A172 (cell line): ENCODE measurements around the gene CSNK1E. TPM values are rescaled to one million over a fixed set of nuclear protein-coding genes. Genes with fewer than 3 reads are reported as not detected.
A peak's percentile ranks its signal among the peaks of the same experiment; 100 is the strongest.

Source experiments
- DNase-seq: peaks from one replicate; pipeline ENCODE4 v3.0.0-alpha.2; 2015; ENCODE audit warnings: low spot score
- total RNA-seq: library from RNA; depleted of rRNA; stranded (reverse); fragments of >200 nt; shearing (Covaris generic); gene quantifications from 2 replicates; pipeline ENCODE4 v1.2.3, GENCODE V29; 2014

CSNK1E gene
- total RNA-seq, 1 experiment from 2014 or later = 61.3 TPM

DNA sequence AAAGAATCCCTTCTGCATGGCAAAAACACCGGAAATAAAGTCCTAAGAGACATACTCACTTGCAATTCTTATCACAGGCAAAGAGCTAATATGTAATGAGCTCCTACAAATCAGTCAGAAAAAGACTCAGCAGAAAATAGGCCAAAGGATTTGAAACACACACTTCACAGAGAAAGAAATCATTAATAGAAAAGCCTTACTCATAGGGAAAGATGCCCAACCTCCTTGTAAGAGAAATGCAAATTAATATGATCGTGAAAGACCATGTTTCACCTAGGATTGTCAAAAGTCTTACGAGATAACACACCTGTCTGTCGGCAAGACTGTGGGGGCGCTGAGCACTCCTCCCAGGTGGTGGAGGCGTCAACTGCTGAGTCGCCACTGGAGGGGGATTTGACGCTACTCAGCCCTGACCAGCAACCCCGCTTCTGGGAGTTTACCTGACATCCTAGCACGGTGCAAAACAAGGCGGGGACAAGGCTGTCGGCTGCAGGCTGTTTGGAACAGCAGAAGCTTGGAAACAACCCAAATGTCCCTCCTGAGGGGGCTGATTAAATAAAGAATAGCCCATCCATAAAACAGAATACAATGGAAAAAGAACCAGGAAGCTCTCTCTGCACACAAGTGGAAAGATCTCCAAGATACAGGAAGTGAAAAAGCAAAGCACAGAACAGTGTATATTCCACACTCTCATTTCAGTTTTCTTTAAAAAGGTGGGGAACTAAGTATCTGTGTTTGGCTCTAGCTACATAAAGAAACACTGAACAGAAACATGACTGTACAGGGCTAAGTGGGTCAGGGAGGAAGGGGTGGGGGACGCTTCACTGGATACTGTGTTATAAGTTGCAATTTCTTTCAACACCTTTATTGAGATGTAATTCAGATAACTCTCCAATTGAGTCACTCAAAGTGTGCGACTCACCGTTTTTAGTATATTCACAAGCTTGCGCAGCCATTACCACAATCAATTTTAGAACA is 11.5 kb downstream of the CSNK1E start:
- no peak for DNase-seq

GRCh38 chr22:38304526-38304925 is 12.7 kb downstream of the CSNK1E start:
- no peak for DNase-seq

GRCh38 chr22:38303974-38304373 is 13.3 kb downstream of the CSNK1E start:
- DNase-seq = no peak

- no peak for DNase-seq
Measured at GRCh38 chr22:38302906-38303305, 14.3 kb downstream of the CSNK1E start.

- no peak for DNase-seq
Measured at GRCh38 chr22:38300946-38301345, 16.3 kb downstream of the CSNK1E start.

GRCh38 chr22:38300197-38300945 is 16.9 kb downstream of the CSNK1E start:
- DNase-seq = no peak

DNA sequence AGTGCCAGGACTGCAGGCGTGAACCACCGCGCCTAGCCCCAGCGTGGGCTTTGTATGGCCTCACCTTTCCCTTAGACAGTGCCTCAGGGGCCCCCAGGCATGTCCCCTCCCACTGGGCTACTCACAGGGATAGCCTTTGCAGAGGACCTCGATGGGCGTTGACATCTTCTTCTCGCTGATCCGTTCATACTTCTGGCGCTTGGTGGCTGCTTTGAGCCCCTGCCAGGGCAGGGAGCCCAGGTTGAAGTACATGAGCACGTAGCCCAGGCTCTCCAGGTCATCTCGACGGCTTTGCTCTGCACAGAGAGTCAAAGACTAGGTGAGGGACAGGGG is 17.5 kb downstream of the CSNK1E start:
- no peak for DNase-seq

- DNase-seq = peak; percentile 94
Measured at GRCh38 chr22:38298312-38299005, 18.8 kb downstream of the CSNK1E start.

GRCh38 chr22:38296372-38296771 is 20.9 kb downstream of the CSNK1E start:
- DNase-seq = no peak

GRCh38 chr22:38295863-38296262 is 21.4 kb downstream of the CSNK1E start:
- no peak for DNase-seq

- DNase-seq = no peak
Measured at GRCh38 chr22:38295339-38295738, 21.9 kb downstream of the CSNK1E start.

DNA sequence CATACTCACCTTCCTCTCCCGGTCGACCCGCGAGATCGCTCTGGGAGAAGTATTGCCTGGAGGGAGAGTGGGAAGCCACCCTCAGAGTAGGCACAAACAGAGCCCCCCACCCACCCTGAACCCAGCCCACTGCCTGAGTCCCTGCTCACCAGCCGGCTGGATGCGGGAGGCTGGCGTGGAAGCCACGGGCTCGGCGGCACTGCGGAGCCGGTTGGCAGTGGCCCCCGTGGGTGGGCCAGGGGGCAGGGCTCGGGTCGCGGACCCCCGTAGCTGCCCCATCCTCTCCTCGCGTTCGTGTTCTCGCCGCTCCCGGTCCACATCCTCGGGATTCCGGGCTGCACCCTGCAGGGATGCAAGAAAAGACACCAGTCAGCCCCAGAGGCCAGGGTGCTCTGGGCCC is 23.0 kb downstream of the CSNK1E start:
- no peak for DNase-seq

GRCh38 chr22:38292694-38293093 is 24.5 kb downstream of the CSNK1E start:
- no peak for DNase-seq

DNA sequence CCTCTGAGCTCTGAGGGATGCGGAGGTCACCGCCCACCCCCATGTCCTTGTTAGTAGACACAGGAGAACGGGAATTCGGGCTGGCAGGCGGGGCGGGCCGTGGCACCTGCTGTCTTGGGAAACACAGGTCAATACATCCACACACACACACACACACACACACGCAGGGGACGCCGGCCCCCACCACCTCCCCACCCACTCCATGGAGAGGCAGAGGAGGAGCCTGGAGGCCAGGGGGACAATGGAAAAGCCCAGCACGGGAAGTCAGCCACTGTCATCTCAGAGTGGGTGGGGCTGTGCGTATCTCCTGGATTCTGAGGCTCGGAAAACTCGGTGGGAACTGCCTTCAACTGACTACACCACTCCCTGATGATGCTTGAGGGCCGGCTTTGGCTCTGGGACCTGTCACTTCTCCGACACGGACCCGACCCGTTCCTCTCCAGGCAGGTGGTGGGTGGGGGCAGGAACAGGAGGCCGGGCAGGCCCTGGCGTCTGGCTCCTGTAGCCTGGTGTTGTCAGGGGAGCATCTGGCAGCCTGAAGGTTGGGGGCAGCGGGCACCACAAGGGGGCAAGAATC is 25.9 kb downstream of the CSNK1E start:
- DNase-seq = no peak

DNA sequence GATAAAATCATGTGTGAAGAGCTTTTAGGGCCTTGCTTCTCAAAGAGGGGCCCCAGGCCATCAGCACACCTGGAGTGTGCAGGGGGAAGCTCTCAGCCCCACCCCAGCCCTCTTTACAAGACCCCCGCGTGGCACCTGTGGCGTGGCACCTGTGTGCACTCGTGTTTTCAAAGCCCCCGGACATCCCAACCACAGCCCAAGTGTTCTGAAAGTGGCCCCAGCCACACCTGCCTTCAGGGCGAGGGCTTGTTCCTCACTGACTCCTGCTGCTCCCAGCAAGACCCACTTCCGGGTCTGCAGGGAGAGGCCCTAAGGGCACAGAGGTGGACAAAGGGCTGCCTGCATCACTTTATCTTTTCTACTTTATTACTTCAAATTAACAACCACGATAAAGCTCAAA is 26.9 kb downstream of the CSNK1E start:
- no peak for DNase-seq

DNA sequence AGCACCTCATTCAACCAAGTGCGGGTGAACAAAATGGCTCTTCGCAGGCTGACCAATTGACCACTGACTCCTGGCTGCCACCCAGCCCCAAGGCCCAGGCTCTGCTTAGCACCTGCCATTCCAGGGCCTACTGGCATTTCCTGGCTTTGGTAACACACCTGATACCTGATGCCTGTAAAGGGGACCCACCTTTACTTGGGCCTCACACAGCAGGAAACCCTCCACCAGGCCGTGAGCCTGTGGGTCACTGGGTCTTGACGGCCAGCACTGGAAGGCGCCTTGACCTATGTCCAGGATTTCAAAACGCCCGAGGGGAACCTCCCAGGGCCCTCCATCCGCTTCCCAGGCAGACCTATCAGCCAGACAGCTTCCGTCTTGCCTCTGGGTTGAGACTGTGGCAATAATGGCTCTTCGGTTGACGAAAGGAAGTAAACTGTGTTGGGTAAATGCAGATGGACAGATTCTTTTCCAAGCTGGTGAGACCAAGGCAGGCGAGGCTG is 27.6 kb downstream of the CSNK1E start:
- no peak for DNase-seq

GRCh38 chr22:38286915-38287669 is 30.1 kb downstream of the CSNK1E start:
- DNase-seq = no peak

- DNase-seq = no peak
Measured at GRCh38 chr22:38285018-38285417, 32.2 kb downstream of the CSNK1E start.

DNA sequence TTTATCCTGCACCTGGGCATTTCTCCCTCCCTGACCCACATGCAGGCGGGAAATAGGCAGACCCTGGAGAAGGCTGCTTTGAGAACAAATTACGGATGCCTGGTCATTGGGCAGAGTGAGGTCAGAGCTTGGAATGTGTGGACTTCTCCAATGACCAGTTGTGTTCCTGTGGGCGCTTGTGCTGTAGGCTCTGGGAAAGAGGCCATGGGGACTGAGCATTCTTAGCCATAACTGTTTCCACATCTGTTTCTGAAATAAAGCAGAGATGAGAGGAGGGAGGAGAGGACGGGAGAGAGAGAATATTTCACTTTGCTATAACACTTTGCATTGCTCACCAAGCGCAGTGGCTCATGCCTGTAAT is 33.2 kb downstream of the CSNK1E start:
- no peak for DNase-seq

DNA sequence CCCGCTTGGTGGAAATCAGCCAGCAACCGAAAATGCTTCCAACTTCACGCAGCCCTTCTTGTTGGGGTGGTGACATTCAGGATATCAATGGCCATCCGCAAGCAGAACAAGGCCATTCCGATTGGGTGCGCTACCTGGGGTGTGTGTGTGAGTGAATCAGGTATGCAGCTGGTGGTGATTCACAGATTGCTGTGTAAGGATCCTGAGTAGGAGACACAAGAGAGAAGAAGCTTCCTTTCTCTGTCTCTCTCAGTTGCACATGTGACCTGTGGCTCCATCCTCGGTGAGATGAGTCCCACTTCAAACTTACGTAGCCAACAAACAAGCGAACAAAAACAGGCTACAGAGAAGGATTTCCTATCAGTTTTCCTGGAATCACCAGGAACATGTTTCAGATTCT is 34.8 kb downstream of the CSNK1E start:
- no peak for DNase-seq

DNA sequence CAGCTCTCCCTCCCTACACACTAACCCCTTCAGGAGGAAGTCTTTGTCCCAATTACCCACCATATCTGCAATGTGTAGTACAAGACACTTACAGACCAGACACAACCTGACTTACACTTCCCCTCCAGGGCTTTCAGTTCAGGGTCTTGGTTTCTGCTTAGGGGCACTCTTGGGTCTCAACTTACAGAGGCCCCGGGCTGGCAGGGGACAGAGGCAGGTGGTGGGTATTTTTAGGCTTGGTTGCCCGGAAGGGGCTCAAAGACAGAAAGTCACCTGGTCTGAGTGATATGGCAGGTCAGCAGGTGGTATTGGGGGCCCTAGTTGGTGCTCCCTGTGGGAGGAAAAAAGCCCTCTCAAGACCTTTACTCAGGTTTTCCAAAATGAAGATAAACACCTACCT is 41.1 kb downstream of the CSNK1E start:
- no peak for DNase-seq
